MCF 10A (cell line): ENCODE measurements around the gene THAP4. TPM values are rescaled to one million over a fixed set of nuclear protein-coding genes. Genes with fewer than 3 reads are reported as not detected.

ENCODE experiments used
- BruUV-seq: library from RNA; stranded (reverse); fragments of 400-500 nt; replicated peaks from 2 replicates; lab custom pipeline; 2021; lab: Mats Ljungman, UMichigan
- CTCF ChIA-PET: fragments of 300-600 bp; sonication (Branson Sonifier 250); formaldehyde crosslinking; extraction: SDS; loops from one replicate; lab custom pipeline; 2021; ENCODE audit warnings: antibody characterized with exemption, inconsistent platforms; lab: Yijun Ruan, JAX
- POLR2A ChIA-PET: fragments of 300-600, 350-650 bp; sonication (Branson Sonifier 250); formaldehyde crosslinking; extraction: SDS; loops from one replicate; lab custom pipeline; 2020; ENCODE audit warnings: antibody characterized with exemption, inconsistent platforms; lab: Yijun Ruan, JAX
- DNase-seq: peaks from one replicate; pipeline ENCODE4 v3.0.0-alpha.2; 2018; ENCODE audit not compliant: unreplicated experiment
- H3K27ac Mint-ChIP-seq: one replicate; pipeline ENCODE4 v1.8.0; 2022; ENCODE audit warnings: mild to moderate bottlenecking, low read depth, mixed read lengths; ENCODE audit not compliant: unreplicated experiment
- H3K27me3 Mint-ChIP-seq: one replicate; pipeline ENCODE4 v1.8.0; 2022; ENCODE audit warnings: mixed read lengths; ENCODE audit not compliant: insufficient read depth, unreplicated experiment
- H3K36me3 Mint-ChIP-seq: one replicate; pipeline ENCODE4 v1.8.0; 2022; ENCODE audit warnings: mild to moderate bottlenecking, moderate library complexity, mixed read lengths; ENCODE audit not compliant: insufficient read depth, unreplicated experiment
- H3K4me1 Mint-ChIP-seq: one replicate; pipeline ENCODE4 v1.8.0; 2022; ENCODE audit warnings: mixed read lengths; ENCODE audit not compliant: insufficient read depth, unreplicated experiment
- H3K4me3 Mint-ChIP-seq: one replicate; pipeline ENCODE4 v1.8.0; 2022; ENCODE audit warnings: mild to moderate bottlenecking, moderate library complexity, mixed read lengths; ENCODE audit not compliant: unreplicated experiment
- H3K9me3 Mint-ChIP-seq: one replicate; pipeline ENCODE4 v1.8.0; 2022; ENCODE audit warnings: mixed read lengths; ENCODE audit not compliant: unreplicated experiment
- intact Hi-C: fragments of 100-400 bp; cut with micrococcal nuclease; formaldehyde crosslinking; loops from 2 replicates; pipeline ENCODE4 v1.14.1; 2022
- total RNA-seq: library from RNA; stranded (reverse); gene quantifications from 2 replicates; pipeline ENCODE4 v1.2.3, GENCODE V29; 2022
- TF ChIP-seq, protein P1 (sequence below): fragments of 200-600 bp; IDR thresholded peaks from one replicate; pipeline ENCODE4 v1.8.0; 2022; ENCODE audit warnings: antibody characterized with exemption, mild to moderate bottlenecking; ENCODE audit not compliant: unreplicated experiment

The THAP4 gene
- total RNA-seq, 1 experiment from 2014 or later: 91.8 TPM

DNA sequence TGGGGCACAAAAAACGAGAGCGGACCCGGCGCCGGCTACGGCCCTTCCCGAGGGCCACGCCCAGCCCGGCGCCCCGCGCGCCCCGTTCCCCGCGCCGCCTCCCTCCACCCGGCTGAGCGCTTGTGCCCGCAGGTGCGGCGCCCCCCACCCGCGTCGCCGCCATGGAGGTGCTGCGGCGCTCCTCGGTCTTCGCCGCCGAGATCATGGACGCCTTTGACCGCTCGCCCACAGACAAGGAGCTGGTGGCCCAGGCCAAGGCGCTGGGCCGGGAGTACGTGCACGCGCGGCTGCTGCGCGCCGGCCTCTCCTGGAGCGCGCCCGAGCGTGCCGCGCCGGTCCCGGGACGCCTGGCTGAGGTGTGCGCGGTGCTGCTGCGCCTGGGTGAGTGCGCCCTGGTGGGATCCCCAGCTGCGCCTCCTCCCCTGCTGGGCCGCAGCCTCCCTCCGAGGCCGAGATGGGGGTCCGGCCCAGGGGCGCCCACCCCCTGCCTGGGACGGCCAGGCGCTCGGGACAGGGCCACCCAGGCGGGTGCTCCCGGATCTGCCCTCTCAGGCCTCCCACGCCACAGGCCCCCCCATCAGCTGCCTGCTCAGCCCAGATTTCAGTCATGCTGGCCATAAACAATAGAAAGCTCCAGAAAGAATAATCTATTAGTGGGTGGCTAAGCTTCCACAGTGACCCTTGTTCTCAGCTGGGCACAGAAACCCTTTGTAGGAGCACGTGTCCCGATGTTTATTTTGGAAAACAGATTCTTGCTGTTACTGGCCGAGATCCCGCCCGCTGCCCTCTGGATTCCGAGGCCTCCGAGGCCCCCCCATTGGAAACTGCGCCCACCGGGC lies 77.4 kb downstream of the THAP4 start:
- POLR2A ChIA-PET: interaction anchor here (0.6 to 1.9 kb wide), 8 partner anchors 15 to 1000 kb away, joined by 3 to 6 read pairs (median 3); partner anchors contain the start of genes ATG4B and THAP4
- peak overlapping the region; percentile 16 for H3K27ac Mint-ChIP-seq
- H3K27me3 Mint-ChIP-seq: no peaks in the 10 kb centered on the region
- no peaks in the 10 kb centered on the region for H3K9me3 Mint-ChIP-seq
- intact Hi-C loops: loop anchor here (5.0 kb wide), 1 partner anchor 228 kb away; no protein-coding TSS in a partner anchor
- CTCF ChIA-PET: interaction anchor here (0.6 kb wide), 1 partner anchor 141 kb away, joined by 3 read pairs; no protein-coding TSS in a partner anchor
- DNase-seq: peak; percentile 56
- H3K4me3 Mint-ChIP-seq: peak overlapping the region; percentile 74
- TF ChIP-seq, protein P1, sequence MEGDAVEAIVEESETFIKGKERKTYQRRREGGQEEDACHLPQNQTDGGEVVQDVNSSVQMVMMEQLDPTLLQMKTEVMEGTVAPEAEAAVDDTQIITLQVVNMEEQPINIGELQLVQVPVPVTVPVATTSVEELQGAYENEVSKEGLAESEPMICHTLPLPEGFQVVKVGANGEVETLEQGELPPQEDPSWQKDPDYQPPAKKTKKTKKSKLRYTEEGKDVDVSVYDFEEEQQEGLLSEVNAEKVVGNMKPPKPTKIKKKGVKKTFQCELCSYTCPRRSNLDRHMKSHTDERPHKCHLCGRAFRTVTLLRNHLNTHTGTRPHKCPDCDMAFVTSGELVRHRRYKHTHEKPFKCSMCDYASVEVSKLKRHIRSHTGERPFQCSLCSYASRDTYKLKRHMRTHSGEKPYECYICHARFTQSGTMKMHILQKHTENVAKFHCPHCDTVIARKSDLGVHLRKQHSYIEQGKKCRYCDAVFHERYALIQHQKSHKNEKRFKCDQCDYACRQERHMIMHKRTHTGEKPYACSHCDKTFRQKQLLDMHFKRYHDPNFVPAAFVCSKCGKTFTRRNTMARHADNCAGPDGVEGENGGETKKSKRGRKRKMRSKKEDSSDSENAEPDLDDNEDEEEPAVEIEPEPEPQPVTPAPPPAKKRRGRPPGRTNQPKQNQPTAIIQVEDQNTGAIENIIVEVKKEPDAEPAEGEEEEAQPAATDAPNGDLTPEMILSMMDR: no peak
- TSS peak; percentile 47 for BruUV-seq
- no peaks in the 10 kb centered on the region for H3K36me3 Mint-ChIP-seq
- H3K4me1 Mint-ChIP-seq: peaks cover 11% of the 10 kb centered on the region

DNA sequence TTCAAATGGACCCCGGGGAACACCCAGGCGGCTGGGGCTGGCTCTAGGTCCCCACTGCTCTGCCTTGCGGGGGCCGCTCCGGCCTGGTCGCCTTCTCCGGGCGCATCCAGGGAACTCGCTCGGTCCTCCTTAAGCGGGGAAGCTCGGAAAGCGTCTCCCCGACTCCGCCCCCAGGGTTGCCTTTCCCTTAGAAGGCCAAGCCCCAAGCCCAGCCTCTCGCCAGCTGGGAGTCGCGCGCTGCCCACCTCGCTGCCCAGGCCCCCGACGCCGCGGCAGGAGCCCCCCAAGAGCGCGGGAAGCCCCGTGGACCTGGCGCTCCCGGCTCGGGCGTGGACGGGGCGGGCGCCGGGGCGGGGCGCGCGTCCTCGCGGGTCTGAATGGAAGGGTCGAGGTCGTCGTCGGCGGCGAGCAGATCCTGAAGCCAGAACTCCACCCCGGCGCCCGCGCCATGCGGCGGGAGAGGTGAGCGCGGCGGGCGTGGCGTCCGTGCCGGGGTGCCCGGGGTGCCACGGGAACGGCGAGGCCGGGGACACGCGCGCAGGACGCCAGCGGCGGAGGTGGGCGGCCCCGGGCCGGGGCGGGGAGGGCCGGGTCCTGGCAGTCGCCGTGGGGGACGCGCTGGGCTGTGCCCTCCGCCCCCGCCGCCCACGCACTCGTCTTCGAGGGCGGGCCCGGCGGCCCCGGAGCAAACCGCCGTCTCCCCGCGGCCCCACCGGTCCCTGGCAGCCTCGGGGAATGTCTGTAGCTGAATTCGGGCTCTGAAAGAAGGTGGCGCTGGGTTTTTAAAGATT lies 78.2 kb downstream of the THAP4 start, which contains the start of gene BOK:
TSS of gene BOK (plus strand) at position 214 of the 791 bp plus-strand sequence. CDS start 739 bp downstream, outside the sequence.
- no TSS peak for BruUV-seq
- peaks cover 11% of the 10 kb centered on the region for H3K4me1 Mint-ChIP-seq

DNA sequence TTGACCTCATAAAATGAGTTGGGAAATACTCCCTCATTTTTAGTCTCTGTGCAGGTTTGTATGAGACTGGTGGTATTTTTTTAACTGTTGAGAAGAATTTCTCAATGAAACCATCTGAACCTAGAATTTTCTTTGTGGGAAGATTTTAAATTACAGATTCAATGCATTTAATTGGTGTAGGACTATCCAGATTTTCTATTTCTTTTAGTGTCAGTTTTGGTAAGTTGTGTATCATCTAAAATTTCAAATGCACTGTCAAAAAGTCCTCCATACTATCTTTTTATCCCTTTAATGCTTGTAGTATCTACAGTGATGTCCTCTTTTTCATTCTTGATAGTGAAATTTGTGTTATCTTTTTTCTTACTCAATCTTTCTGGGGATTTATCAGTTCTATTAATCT lies 80.2 kb downstream of the THAP4 start:
- H3K4me1 Mint-ChIP-seq: peaks cover 9% of the 10 kb centered on the region
- TF ChIP-seq, protein P1: no peak
- H3K4me3 Mint-ChIP-seq: no peak overlapping the region
- no peak for DNase-seq
- no peaks in the 10 kb centered on the region for H3K27me3 Mint-ChIP-seq
- H3K9me3 Mint-ChIP-seq: no peaks in the 10 kb centered on the region
- H3K27ac Mint-ChIP-seq: no peak overlapping the region
- ChIA-PET CTCF (no interaction called here), POLR2A (interaction anchor here (0.7 to 2.1 kb wide), 2 partner anchors 8 to 120 kb away, joined by 3 to 9 read pairs; no protein-coding TSS in a partner anchor)
- no TSS peak for BruUV-seq
- no peaks in the 10 kb centered on the region for H3K36me3 Mint-ChIP-seq
- intact Hi-C loops: no loop called here

More for the DNA sequence above, 78.2 kb downstream of the THAP4 start, which contains the start of gene BOK:
- Mint-ChIP-seq H3K27ac (peak within 1 kb of the TSS; percentile 66), H3K36me3 (no peaks in the 10 kb centered on the region), H3K27me3 (no peaks in the 10 kb centered on the region), H3K4me3 (peak within 1 kb of the TSS; percentile 74), H3K9me3 (no peaks in the 10 kb centered on the region)
- intact Hi-C loops: no loop called here
- POLR2A ChIA-PET: interaction anchor here (0.6 to 2.1 kb wide), 13 partner anchors 10 to 1000 kb away, joined by 3 to 9 read pairs (median 3); partner anchors contain the start of genes ATG4B, ING5, PPP1R7 and STK25
- peak; percentile 81 for DNase-seq
- CTCF ChIA-PET: interaction anchor here (0.6 kb wide), 1 partner anchor 142 kb away, joined by 3 read pairs; no protein-coding TSS in a partner anchor
- TF ChIP-seq, protein P1: no peak
